ENCODE measurements around the gene RRP9. TPM values are rescaled to one million over a fixed set of nuclear protein-coding genes. Genes with fewer than 3 reads are reported as not detected.

The RRP9 gene
- polyA plus RNA-seq, 1 experiment, result 10.8 TPM

DNA sequence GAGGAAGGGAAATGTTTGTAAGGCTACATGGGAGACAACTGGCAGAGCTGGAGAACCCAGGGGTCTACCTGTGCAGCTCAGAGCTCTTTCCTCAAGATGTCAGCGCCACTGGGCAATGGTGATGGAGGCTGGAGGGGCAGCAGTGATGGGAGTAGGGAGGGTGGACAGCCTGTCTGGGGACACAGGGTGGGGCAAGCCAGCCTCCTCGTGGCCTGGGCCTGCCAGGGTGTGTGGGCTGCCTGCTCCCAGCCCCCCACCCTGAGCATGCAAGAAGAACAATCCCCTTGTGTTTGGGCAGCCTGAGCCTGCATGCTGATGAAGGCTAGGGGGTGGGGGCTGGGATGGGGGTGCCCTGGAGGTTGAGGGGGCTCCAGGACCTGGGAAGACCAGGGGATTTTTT lies 24.3 kb upstream of the RRP9 start:
- peak overlapping the region; percentile 78; the same call in 1 of the 2 replicates for H3K4me3 ChIP-seq (ENCODE audit: low read depth, low read length)
- no peaks in the 10 kb centered on the region for H3K9me3 ChIP-seq (ENCODE audit: control insufficient read depth, insufficient read depth, low read length)
- TF ChIP-seq CTCF (IDR thresholded peaks at IDR 0.05; ENCODE audit: low read depth, low read length), result no peak
- H3K27ac ChIP-seq (ENCODE audit: low read depth, low read length), result no peak overlapping the region
- no peaks in the 10 kb centered on the region for H3K27me3 ChIP-seq (ENCODE audit: control insufficient read depth, insufficient read depth, low read length)
- ChIA-PET POLR2A (interaction anchor here (0.7 kb wide), 1 partner anchor 30 kb away, joined by 3 read pairs; the partner anchor contains the start of gene RPL29), CTCF (interaction anchor here (1.6 to 3.6 kb wide), 3 partner anchors 8 to 24 kb away, joined by 3 to 24 read pairs (median 4); partner anchors contain the start of genes ABHD14B, ACY1, PARP3 and RRP9)
- DNase-seq (ENCODE audit: low read depth, low spot score), result no peak

GRCh38 chr3:51964521-51964920 lies 22.8 kb upstream of the RRP9 start:
- DNase-seq (ENCODE audit: low read depth, low spot score), result no peak
- H3K27ac ChIP-seq (ENCODE audit: low read depth, low read length), result no peak overlapping the region
- POLR2A ChIA-PET, result interaction anchor here (0.6 kb wide), 1 partner anchor 381 kb away, joined by 8 read pairs; no protein-coding TSS in a partner anchor
- no peak overlapping the region for H3K4me3 ChIP-seq (ENCODE audit: low read depth, low read length)
- no peaks in the 10 kb centered on the region for H3K9me3 ChIP-seq (ENCODE audit: control insufficient read depth, insufficient read depth, low read length)
- CTCF ChIA-PET, result interaction anchor here (1.6 to 3.6 kb wide), 2 partner anchors 9 to 22 kb away, joined by 4 to 24 read pairs; partner anchors contain the start of genes ABHD14B, PARP3 and RRP9
- TF ChIP-seq CTCF (IDR thresholded peaks at IDR 0.05; ENCODE audit: low read depth, low read length), result no peak
- no peaks in the 10 kb centered on the region for H3K27me3 ChIP-seq (ENCODE audit: control insufficient read depth, insufficient read depth, low read length)

DNA sequence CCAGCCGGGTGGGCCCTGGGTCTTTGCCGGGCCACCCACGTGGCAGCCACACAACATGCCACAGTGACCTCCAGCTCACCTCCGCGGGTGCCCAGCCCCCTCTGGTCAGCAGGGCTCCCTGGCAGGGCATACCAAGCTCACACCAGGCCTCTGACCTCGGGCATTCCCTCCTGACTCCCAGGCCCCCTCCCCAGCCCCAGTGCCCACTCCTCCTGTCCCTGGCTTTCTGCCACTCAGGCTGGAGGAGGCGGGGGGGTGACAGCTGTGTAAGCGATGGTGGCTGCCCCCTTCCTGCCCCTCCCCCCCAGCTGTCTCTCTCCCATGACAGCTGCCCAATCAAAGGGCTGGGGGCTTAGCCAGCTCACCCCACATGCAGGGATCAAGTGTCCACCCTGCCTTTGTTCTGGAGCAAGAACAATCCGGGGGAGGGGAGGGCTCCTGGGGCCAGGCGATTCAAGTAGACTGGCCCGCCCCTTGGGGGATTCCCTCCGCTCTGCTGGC lies 22.3 kb upstream of the RRP9 start:
- CTCF ChIA-PET, result interaction anchor here (1.6 to 2.6 kb wide), 2 partner anchors 9 to 23 kb away, joined by 7 to 10 read pairs; partner anchors contain the start of genes ABHD14B and RRP9
- Histone ChIP-seq H3K27ac (ENCODE audit: low read depth, low read length) (no peak overlapping the region), H3K9me3 (ENCODE audit: control insufficient read depth, insufficient read depth, low read length) (no peaks in the 10 kb centered on the region), H3K4me3 (ENCODE audit: low read depth, low read length) (no peak overlapping the region), H3K27me3 (ENCODE audit: control insufficient read depth, insufficient read depth, low read length) (no peaks in the 10 kb centered on the region)
- POLR2A ChIA-PET, result interaction anchor here (0.6 kb wide), 1 partner anchor 464 kb away, joined by 4 read pairs; the partner anchor contains the start of gene DCAF1
- no peak for TF ChIP-seq CTCF (IDR thresholded peaks at IDR 0.05; ENCODE audit: low read depth, low read length)
- DNase-seq (ENCODE audit: low read depth, low spot score), result no peak

DNA sequence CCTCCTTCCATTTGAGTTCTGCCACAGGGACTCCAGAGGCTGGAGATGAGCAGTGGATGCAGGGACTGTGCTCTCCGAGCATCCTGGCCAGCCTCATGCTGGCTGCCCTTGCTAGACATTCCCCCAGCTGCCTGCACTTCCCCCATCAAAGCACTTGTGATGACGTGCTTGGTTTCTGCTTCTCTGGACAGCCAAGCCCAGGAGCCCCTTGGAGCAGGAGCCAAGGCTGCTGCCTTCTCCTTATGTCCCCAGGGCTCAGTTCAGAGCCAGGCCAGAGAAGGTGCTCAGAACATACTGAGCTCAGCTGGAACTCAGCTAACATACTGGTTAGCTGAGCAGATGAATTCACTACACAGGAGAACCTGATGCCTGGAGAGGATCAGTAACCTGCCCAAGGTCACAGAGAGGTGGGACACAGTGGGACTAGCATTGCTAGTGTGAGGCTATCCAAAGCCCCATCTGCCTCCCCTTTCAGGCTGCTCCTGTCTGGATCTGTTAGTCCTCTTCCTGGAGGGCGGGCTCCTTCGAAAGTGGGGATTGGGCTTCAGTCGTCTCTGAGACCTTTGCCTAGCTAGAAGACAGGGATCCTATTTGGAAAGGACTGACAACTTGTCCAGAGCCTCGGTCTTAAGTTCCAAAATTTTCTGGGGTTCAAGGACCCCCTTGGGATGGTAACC lies 21.3 kb upstream of the RRP9 start:
- Histone ChIP-seq H3K27me3 (ENCODE audit: control insufficient read depth, insufficient read depth, low read length) (no peaks in the 10 kb centered on the region), H3K9me3 (ENCODE audit: control insufficient read depth, insufficient read depth, low read length) (no peaks in the 10 kb centered on the region; the same call in 1 of the 2 replicates), H3K27ac (ENCODE audit: low read depth, low read length) (no peak overlapping the region), H3K4me3 (ENCODE audit: low read depth, low read length) (no peak overlapping the region)
- ChIA-PET CTCF (interaction anchor here (1.0 to 2.6 kb wide), 3 partner anchors 10 to 22 kb away, joined by 3 to 10 read pairs (median 7); partner anchors contain the start of genes ABHD14B and RRP9), POLR2A (interaction anchor here (0.7 to 1.2 kb wide), 2 partner anchors 11 to 130 kb away, joined by 3 to 5 read pairs; partner anchors contain the start of gene ABHD14B)
- TF ChIP-seq CTCF (IDR thresholded peaks at IDR 0.05; ENCODE audit: low read depth, low read length), result no peak
- no peak for DNase-seq (ENCODE audit: low read depth, low spot score)
